Subcutaneous adipose tissue (tissue), 4 donors: ENCODE measurements around the gene GPR61. TPM values are rescaled to one million over a fixed set of nuclear protein-coding genes. Genes with fewer than 3 reads are reported as not detected.

Experiments used
- total RNA-seq, 4 donors: library from RNA; depleted of rRNA; stranded (reverse); fragments of >200 nt; gene quantifications; one replicate each; pipeline ENCODE4 v1.1.0, GENCODE V29; 2016
- TF ChIP-seq, protein P1 (sequence below): fragments of 450-650 bp; IDR thresholded peaks from one replicate; pipeline ENCODE4 v1.5.1; 2016; ENCODE audit warnings: low read depth, mild to moderate bottlenecking, control low read depth, antibody characterized with exemption, moderate library complexity

GPR61 gene
- total RNA-seq, 4 donors from 2014 or later: not detected

DNA sequence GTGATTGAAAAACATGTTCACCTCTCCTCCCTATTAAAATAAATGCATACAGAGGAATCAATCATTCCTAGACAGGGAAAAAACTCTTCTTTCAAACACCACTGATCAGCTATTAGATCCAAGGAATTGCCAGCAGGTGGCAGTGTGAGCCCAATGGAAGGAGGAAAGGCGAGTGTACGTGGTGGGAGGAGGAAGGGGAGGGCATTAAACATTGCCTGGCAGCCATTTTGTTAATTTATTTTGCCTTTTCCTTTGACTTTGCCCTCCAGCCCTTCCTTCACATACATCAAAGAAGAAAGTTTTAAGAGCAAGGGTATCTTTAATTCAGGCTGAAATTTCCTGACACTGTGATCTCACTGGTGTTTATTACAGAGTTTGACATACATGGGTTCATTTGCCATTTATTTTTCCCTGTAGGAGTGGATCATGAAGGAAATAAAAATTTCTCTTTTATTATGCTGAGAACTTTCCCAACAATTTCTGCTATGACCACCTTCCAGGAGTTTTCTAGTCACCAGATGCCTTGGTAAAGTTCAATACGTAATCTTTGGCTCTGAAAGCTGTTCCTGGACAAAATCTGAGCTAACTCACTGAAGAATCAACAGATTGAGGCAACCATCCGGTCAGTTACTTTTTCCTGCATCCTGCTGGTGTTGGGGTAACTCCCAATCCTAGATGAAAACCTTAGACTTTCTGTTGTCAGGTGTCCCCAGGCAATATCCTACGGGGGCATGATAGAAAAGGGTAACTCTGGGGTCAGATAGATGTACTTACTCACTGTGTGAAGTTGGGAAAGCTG, 6.8 kb downstream of the GPR61 start:
- TF ChIP-seq, protein P1, sequence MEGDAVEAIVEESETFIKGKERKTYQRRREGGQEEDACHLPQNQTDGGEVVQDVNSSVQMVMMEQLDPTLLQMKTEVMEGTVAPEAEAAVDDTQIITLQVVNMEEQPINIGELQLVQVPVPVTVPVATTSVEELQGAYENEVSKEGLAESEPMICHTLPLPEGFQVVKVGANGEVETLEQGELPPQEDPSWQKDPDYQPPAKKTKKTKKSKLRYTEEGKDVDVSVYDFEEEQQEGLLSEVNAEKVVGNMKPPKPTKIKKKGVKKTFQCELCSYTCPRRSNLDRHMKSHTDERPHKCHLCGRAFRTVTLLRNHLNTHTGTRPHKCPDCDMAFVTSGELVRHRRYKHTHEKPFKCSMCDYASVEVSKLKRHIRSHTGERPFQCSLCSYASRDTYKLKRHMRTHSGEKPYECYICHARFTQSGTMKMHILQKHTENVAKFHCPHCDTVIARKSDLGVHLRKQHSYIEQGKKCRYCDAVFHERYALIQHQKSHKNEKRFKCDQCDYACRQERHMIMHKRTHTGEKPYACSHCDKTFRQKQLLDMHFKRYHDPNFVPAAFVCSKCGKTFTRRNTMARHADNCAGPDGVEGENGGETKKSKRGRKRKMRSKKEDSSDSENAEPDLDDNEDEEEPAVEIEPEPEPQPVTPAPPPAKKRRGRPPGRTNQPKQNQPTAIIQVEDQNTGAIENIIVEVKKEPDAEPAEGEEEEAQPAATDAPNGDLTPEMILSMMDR: no peak

DNA sequence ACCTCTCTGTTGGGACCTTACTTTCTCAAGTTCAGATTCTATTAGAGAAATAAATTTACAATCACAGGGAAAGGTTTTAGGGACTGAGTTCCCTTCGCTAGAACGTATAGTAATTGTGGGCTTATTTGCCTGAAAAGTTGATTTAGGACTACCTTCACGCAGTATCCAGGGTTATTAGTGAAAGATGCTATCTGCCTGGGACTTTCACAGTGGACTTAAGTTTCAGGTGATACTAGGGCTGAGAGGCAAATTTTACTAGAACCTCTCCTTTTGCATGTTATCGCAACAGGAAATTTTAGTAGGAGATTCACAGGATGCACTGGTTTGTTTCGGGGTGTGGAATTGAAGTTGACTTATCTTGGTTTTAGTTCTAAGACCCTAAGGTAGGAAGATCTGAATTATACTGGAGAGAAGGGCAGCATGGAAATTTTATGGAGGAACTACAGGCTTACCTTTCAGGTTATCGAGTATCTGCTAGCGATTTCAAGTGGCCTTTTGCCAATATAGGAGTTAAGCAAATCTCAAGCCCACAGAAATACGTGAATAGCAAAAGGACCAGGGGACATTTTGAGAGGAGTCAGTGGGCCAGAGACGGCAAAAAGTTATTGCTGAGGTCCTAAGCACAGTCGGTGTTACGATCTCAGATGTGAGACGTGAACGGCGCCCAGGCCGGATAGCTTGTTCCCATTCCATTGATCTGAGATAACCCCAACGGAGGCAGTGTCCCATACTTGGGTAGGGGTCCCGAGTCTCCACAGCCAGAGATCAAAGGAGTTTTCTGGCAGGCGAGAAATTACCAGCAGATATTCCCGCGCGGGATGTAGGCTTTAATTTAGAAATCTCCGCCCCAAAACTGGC, 8.0 kb downstream of the GPR61 start:
- TF ChIP-seq, protein P1: no peak

DNA sequence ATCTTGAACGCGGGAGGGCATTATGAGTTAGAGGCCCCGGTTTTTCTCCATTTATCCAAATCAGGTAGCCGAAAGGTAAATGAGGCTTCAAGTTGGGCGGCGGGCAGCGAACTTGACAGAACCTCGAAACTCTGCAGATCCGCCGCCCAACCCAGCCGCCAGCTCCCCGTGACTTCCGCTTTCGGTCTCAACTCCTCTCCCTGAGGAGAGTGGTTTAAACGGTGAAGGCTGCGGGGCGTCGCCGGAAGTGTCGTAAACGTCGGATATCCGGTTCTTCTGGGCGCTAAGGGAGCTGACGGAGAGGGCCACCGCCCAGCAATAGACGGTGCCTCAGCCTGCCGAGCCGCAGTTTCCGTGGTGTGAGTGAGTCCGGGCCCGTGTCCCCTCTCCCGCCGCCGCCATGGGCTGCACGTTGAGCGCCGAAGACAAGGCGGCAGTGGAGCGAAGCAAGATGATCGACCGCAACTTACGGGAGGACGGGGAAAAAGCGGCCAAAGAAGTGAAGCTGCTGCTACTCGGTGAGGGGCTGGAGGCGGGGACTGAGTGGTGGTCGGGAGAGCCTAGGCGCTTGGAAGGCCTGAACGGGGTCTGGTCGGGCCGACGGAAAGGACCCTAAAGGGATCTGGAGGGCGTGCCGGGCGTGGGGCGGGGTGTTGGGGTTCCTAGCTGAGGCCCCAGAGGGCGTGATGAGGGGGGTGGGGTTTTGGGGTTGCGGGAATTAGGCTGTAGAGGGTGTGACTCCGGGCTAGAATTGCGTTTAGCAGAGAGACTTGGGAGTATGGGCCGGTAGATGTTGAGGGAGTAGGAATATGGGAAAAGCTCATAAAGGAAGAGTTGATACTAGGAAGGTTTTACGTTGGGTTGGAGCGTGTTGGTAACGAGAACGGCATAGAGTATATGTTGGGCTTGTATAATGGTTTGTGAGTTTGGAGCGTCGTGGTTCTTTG, 8.9 kb downstream of the GPR61 start, which contains the start of gene GNAI3:
Gene GNAI3 (plus strand): TSS at position 295 of the 947 bp plus-strand sequence. CDS start 106 bp downstream, at position 401.
- TF ChIP-seq, protein P1: no peak

DNA sequence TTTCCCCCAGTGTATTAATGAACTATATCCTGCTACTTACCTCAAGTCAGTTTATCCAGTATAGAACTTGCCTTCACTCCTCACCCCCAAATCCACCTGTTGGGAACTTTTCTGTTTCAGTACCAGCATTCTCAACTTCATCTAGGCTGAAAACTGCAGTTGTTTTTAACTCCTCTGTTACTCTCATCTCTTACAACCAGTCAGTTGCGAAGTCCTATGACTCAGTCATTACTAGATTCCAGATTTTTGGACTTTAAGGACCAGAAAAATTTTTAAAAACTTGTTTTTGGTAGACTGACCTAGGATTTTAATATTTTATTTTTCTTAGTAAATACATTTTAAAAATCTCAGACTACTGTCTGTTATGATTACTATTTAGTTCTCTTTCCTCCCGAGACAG, 16.9 kb downstream of the GPR61 start:
- TF ChIP-seq, protein P1: no peak

DNA sequence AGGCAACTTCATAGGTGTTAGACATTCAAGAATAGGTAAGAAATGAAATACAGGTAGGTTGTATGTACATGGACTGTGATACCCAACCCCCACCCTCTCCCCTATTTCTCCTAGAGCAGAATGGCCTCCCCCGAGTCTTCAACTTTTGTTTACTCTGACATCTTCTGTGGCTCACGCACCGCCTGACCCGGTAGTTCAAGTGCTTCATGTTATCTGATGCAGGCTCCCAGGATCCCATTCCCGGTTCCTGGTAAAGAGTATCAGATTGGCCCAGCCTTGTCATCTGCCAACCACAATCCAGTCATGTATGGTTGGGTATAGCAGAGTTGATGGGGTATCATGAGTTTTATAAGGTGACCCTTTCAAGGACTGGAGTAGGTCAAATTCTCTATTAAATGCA, 17.8 kb downstream of the GPR61 start:
- TF ChIP-seq, protein P1: no peak

DNA sequence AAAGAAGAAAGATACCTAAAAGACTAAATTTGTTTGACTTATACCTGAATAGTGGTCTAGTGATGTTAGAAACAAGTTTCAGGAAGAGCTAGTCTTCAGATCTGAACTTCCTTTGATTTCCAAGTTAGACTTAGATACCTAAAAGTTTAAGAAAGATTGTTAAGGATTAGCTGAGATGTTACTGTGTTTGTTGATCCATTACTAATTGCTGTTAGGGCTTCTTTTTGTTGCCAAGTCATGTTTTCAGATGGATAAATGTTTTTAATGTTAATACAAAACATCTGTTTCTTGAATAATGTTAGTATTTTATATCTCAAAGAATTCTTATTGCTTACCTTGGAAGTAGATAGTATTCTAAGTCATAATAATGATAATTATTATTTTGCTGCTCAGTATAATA, 20.3 kb downstream of the GPR61 start:
- TF ChIP-seq, protein P1: no peak
